Measurements from ENCODE around the gene A1BG. TPM values are rescaled to one million over a fixed set of nuclear protein-coding genes. Genes with fewer than 3 reads are reported as not detected.

Gene A1BG
- total RNA-seq, 1 experiment from 2014 or later, result 1.2 TPM

- intact Hi-C loops (cut with micrococcal nuclease), result no loop called here
- Histone ChIP-seq H3K27ac (ENCODE audit: low read depth, low read length) (no peak overlapping the region), H3K36me3 (ENCODE audit: control insufficient read depth in 1 of 2, insufficient read depth in 2 of 2, low read length in 2 of 2) (peaks cover 0 to 21% of the 10 kb centered on the region in 2 experiments; a peak in 1 of 4 replicates), H3K79me2 (ENCODE audit: insufficient read depth, low read length) (no peaks in the 10 kb centered on the region), H3K9me2 (ENCODE audit: insufficient read depth) (no peaks in the 10 kb centered on the region), H3K9ac (ENCODE audit: low read length) (no peak overlapping the region), H4K20me1 (ENCODE audit: insufficient read depth) (no peaks in the 10 kb centered on the region), H3K27me3 (ENCODE audit: insufficient read depth, low read length) (no peaks in the 10 kb centered on the region), H3K9me3 (ENCODE audit: control insufficient read depth in 1 of 2, insufficient read depth in 1 of 2, low read depth in 1 of 2, low read length in 2 of 2) (peaks cover 0 to 4% of the 10 kb centered on the region in 2 experiments; a peak in 1 of 4 replicates), H3K4me2 (ENCODE audit: low read length) (no peak overlapping the region), H3K4me3 (replicated peaks in 1 of 2; ENCODE audit: low read depth in 1 of 2, low read length in 2 of 2) (no peak overlapping the region), H3K4me1 (ENCODE audit: control insufficient read depth in 1 of 2, insufficient read depth in 2 of 2, low read length in 2 of 2) (no peaks in the 10 kb centered on the region), H2AFZ (ENCODE audit: low read depth, low read length, poor library complexity, severe bottlenecking) (no peak overlapping the region)
- ATAC-seq, result no peak
- BruUV-seq (replicated peaks), result no TSS peak
- CTCF ChIA-PET, result no interaction called here
- TF ChIP-seq SP1 (IDR thresholded peaks at IDR 0.05; ENCODE audit: low read depth) (no peak), POLR2A (IDR thresholded peaks at IDR 0.05; ENCODE audit: borderline replicate concordance, extremely low read depth, insufficient read depth, insufficient read length) (no peak), SIN3A (IDR thresholded peaks at IDR 0.05; ENCODE audit: low read depth) (no peak), POLR2AphosphoS5 (IDR thresholded peaks at IDR 0.05; ENCODE audit: low read depth, low read length) (no peak), RAD21 (IDR thresholded peaks at IDR 0.05; ENCODE audit: low read depth) (no peak), MAX (IDR thresholded peaks at IDR 0.05) (no peak), ZNF274 (IDR thresholded peaks at IDR 0.05; ENCODE audit: low read depth, low read length) (no peak), ZBTB33 (IDR thresholded peaks at IDR 0.05; ENCODE audit: extremely low read depth, insufficient replicate concordance, low read length) (no peak), EZH2phosphoT487 (IDR thresholded peaks at IDR 0.05; ENCODE audit: borderline replicate concordance) (no peak), CTCF (IDR thresholded peaks at IDR 0.05 in 2 of 3, conservative IDR thresholded peaks at IDR 0.05 in 1 of 3; ENCODE audit: borderline replicate concordance in 1 of 3, insufficient read depth in 1 of 3, low read depth in 2 of 3, low read length in 2 of 3) (no peak), EGR1 (IDR thresholded peaks at IDR 0.05; ENCODE audit: low read depth) (no peak), ATF3 (IDR thresholded peaks at IDR 0.05) (no peak)
- POLR2A ChIA-PET, result no interaction called here
- no peak for DNase-seq (ENCODE audit: low read depth, low spot score)
- RAD21 ChIA-PET (ENCODE audit: low non-redundant PET in 1 of 2, low total read pairs in 2 of 2, uncharacterized antibody in 2 of 2, unreplicated experiment in 2 of 2), result no interaction called here
Measured at GRCh38 chr19:58338336-58338735, 15.0 kb downstream of the A1BG start.
